ENCODE results near the gene CCDC74B.

The CCDC74B gene

DNA sequence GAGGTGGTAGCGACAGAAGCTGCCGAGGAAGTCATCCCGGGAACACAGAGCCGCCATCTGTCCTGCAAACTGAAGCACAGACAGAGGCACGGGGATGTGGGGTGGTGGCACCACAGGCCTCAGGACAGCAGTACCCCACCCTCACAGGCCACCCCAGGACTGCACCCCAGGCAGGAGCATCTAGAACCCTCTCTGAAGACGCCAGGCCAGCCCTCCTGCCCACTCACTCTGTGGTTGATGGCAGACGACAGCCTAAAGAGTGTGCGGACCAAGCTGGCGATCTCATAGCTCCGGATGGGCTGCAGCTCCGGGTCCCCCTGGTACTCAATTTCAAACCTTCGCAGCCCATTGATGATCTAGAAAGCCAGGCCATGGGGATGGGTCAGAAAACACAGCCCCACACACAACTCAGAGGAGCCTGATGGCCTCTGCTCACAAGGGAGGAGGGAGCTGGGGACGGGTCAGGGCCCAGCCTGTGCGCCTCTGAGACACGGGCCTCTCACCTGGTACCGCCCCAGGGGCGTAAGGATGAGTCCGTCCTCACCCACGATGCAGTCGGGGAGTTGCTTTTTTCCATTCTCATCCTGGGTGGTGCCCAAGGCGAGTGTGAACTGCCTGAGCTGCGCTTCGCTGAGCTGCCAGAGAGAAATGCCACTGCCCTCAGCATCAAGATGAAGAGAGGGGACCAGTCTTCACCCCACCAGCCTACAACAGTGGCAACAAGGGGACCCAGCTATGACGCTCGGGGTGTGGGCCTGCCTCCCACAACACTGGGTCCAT lies 8.1 kb upstream of the CCDC74B start:
- TF ChIP-seq TAF1 (IDR thresholded peaks at IDR 0.05; ENCODE audit: low read depth) (no peak), YY1 (IDR thresholded peaks at IDR 0.05; ENCODE audit: low read depth) (no peak), RAD21 (IDR thresholded peaks at IDR 0.05; ENCODE audit: low read depth) (no peak), EGR1 (IDR thresholded peaks at IDR 0.05) (no peak), TCF12 (IDR thresholded peaks at IDR 0.05; ENCODE audit: low read depth) (no peak), CREB1 (IDR thresholded peaks at IDR 0.05; ENCODE audit: low read depth) (no peak), NFIC (IDR thresholded peaks at IDR 0.05) (no peak), FOXM1 (IDR thresholded peaks at IDR 0.05; ENCODE audit: borderline replicate concordance, low read depth) (no peak), CEBPB (IDR thresholded peaks at IDR 0.05) (no peak), EP300 (IDR thresholded peaks at IDR 0.05; ENCODE audit: borderline replicate concordance) (no peak), ZBTB7A (IDR thresholded peaks at IDR 0.05; ENCODE audit: low read depth) (no peak), TEAD4 (IDR thresholded peaks at IDR 0.05) (no peak)
- TF ChIP-seq, protein P1, sequence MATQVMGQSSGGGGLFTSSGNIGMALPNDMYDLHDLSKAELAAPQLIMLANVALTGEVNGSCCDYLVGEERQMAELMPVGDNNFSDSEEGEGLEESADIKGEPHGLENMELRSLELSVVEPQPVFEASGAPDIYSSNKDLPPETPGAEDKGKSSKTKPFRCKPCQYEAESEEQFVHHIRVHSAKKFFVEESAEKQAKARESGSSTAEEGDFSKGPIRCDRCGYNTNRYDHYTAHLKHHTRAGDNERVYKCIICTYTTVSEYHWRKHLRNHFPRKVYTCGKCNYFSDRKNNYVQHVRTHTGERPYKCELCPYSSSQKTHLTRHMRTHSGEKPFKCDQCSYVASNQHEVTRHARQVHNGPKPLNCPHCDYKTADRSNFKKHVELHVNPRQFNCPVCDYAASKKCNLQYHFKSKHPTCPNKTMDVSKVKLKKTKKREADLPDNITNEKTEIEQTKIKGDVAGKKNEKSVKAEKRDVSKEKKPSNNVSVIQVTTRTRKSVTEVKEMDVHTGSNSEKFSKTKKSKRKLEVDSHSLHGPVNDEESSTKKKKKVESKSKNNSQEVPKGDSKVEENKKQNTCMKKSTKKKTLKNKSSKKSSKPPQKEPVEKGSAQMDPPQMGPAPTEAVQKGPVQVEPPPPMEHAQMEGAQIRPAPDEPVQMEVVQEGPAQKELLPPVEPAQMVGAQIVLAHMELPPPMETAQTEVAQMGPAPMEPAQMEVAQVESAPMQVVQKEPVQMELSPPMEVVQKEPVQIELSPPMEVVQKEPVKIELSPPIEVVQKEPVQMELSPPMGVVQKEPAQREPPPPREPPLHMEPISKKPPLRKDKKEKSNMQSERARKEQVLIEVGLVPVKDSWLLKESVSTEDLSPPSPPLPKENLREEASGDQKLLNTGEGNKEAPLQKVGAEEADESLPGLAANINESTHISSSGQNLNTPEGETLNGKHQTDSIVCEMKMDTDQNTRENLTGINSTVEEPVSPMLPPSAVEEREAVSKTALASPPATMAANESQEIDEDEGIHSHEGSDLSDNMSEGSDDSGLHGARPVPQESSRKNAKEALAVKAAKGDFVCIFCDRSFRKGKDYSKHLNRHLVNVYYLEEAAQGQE (IDR thresholded peaks at IDR 0.05; ENCODE audit: low read depth) = no peak
- TF ChIP-seq, protein P2, sequence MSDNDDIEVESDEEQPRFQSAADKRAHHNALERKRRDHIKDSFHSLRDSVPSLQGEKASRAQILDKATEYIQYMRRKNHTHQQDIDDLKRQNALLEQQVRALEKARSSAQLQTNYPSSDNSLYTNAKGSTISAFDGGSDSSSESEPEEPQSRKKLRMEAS (IDR thresholded peaks at IDR 0.05) = no peak
- TF ChIP-seq, protein P3, sequence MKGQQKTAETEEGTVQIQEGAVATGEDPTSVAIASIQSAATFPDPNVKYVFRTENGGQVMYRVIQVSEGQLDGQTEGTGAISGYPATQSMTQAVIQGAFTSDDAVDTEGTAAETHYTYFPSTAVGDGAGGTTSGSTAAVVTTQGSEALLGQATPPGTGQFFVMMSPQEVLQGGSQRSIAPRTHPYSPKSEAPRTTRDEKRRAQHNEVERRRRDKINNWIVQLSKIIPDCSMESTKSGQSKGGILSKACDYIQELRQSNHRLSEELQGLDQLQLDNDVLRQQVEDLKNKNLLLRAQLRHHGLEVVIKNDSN (IDR thresholded peaks at IDR 0.05) = no peak

DNA sequence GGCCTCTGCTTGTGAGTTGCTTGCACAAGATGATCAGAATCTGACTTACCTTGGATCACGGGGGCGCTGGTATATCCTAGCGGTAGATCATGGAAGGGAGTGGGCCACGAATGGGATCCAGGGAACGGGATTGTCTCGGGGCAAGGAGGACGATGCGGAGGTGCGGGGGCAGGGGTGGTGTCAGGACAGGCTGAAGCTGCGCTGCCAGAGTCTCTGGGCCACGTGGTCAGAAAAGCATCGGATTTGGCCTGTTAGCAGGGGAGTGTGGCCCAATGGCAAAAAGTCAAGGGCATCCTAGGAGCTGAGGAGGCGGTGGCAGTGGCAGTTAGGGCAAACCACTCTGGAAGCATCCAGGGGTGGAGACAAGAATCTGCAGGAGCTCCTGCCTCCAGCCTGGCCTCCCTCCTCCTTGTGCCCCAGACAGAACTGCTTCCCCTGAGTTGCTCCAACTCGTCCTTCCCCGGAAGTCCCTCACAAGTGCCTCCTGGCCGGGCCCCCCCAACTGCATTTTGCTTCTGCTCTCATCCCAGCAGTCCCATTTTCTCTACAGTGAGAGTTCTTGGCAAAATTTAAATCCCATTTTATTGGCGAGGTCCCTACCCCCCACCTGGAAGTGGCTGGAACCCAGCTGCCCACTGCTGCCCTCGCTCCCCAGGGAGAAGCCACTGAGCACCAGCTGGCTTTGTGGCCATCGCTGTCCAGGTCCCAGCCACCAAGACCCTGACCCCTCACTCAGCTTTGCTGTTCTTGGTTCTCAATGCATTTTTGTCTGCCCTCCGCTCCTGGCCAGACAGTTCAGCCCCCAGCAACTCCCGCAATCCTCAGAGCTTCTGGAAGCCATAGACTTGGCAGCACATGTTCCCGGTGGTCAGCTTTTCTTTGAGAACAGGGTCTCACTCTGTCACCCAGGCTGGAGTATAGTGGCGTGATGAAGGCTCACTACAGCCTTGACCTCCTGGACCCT lies 5.6 kb upstream of the CCDC74B start:
- TF ChIP-seq, protein P3 (IDR thresholded peaks at IDR 0.05) = no peak
- no peak for TF ChIP-seq RAD21 (IDR thresholded peaks at IDR 0.05; ENCODE audit: low read depth)
- no peak for TF ChIP-seq EGR1 (IDR thresholded peaks at IDR 0.05)
- no peak for TF ChIP-seq YY1 (IDR thresholded peaks at IDR 0.05; ENCODE audit: low read depth)
- TF ChIP-seq TEAD4 (IDR thresholded peaks at IDR 0.05) = no peak
- TF ChIP-seq ZBTB7A (IDR thresholded peaks at IDR 0.05; ENCODE audit: low read depth) = no peak
- TF ChIP-seq TAF1 (IDR thresholded peaks at IDR 0.05; ENCODE audit: low read depth) = no peak
- TF ChIP-seq CEBPB (IDR thresholded peaks at IDR 0.05) = no peak
- TF ChIP-seq EP300 (IDR thresholded peaks at IDR 0.05; ENCODE audit: borderline replicate concordance) = no peak
- no peak for TF ChIP-seq TCF12 (IDR thresholded peaks at IDR 0.05; ENCODE audit: low read depth)
- TF ChIP-seq, protein P1 (IDR thresholded peaks at IDR 0.05; ENCODE audit: low read depth) = no peak
- TF ChIP-seq CREB1 (IDR thresholded peaks at IDR 0.05; ENCODE audit: low read depth) = no peak
- TF ChIP-seq, protein P2 (IDR thresholded peaks at IDR 0.05) = no peak
- TF ChIP-seq NFIC (IDR thresholded peaks at IDR 0.05) = no peak
- no peak for TF ChIP-seq FOXM1 (IDR thresholded peaks at IDR 0.05; ENCODE audit: borderline replicate concordance, low read depth)

DNA sequence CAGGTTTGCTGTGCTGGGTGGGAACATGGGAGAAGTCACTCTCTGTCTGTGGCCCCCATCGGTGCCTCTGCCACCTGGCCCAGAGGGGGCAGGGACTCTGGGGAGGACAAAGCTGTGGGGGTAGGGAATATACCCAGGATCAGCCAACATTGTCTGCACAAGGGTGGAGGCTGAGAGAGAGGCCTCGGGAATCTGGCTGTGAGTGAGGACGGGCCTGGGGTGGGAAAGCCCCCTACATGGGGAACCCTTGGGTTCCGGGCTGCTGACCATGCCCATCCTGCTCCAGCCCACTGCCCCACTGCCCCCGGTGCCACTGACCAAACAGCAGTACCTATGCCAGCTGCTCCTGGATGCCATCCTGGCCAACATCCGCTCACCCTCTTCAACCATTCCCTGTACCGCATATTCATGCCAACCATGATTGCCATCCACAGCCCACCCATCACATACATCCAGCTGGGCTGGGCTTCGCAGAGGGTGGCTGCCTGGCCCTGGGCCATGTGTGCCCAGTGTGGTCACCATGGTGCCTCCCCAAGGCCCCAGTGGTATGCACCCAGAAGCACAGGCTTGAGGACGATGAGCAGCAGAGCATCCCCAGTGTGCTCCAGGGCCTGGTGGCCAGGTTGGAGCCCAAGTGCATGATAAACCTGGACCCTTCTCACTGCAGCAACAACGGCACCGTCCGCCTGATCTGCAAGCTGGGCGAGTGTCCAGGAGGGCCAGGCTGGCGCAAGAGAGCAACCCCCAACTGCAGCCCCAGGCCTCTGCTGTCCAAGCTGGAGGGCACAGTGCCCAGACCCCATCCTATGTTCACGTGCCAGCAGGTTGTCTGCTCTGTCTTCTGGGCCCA lies 9.0 kb downstream of the CCDC74B start:
- TF ChIP-seq FOXM1 (IDR thresholded peaks at IDR 0.05; ENCODE audit: borderline replicate concordance, low read depth) = no peak
- TF ChIP-seq, protein P1 (IDR thresholded peaks at IDR 0.05; ENCODE audit: low read depth) = no peak
- no peak for TF ChIP-seq YY1 (IDR thresholded peaks at IDR 0.05; ENCODE audit: low read depth)
- TF ChIP-seq ZBTB7A (IDR thresholded peaks at IDR 0.05; ENCODE audit: low read depth) = no peak
- no peak for TF ChIP-seq EGR1 (IDR thresholded peaks at IDR 0.05)
- no peak for TF ChIP-seq TEAD4 (IDR thresholded peaks at IDR 0.05)

Data from Ishikawa (cell line).